HG02763 (cell line): ENCODE data around the gene ATP6V1B1.

Experiments used
- ATAC-seq: cut with Tn5 transposase; IDR thresholded peaks from one replicate; pipeline ENCODE4 v1.9.1; 2021; ENCODE audit warnings: mild to moderate bottlenecking, moderate library complexity; ENCODE audit not compliant: unreplicated experiment

Gene ATP6V1B1

GRCh38 chr2:70926042-70926441 lies 9.7 kb upstream of the ATP6V1B1 start:
- ATAC-seq: no peak

GRCh38 chr2:70927138-70927537 lies 8.6 kb upstream of the ATP6V1B1 start:
- ATAC-seq: no peak

GRCh38 chr2:70927641-70928040 lies 8.1 kb upstream of the ATP6V1B1 start:
- ATAC-seq: no peak

GRCh38 chr2:70928366-70928765 lies 7.3 kb upstream of the ATP6V1B1 start:
- no peak for ATAC-seq

- no peak for ATAC-seq
Observed at GRCh38 chr2:70930371-70931329, 5.0 kb upstream of the ATP6V1B1 start.

- no peak for ATAC-seq
Observed at GRCh38 chr2:70931376-70932000, 4.2 kb upstream of the ATP6V1B1 start.

GRCh38 chr2:70932631-70933230 lies 3.0 kb upstream of the ATP6V1B1 start:
- ATAC-seq: no peak

GRCh38 chr2:70934981-70935380 lies 719 bp upstream of the ATP6V1B1 start:
- ATAC-seq: no peak

- ATAC-seq: no peak
Observed at GRCh38 chr2:70936165-70936978, 672 bp downstream of the ATP6V1B1 start.

- ATAC-seq: no peak
Observed at GRCh38 chr2:70936979-70937811, 1.5 kb downstream of the ATP6V1B1 start.

GRCh38 chr2:70937866-70938585 lies 2.3 kb downstream of the ATP6V1B1 start:
- ATAC-seq: no peak

- ATAC-seq: no peak
Observed at GRCh38 chr2:70938586-70938950, 2.9 kb downstream of the ATP6V1B1 start.

- ATAC-seq: no peak
Observed at GRCh38 chr2:70939001-70939838, 3.5 kb downstream of the ATP6V1B1 start.

- ATAC-seq: no peak
Observed at GRCh38 chr2:70939839-70940580, 4.3 kb downstream of the ATP6V1B1 start.

GRCh38 chr2:70941186-70941585 lies 5.5 kb downstream of the ATP6V1B1 start:
- no peak for ATAC-seq

GRCh38 chr2:70941701-70942100 lies 6.0 kb downstream of the ATP6V1B1 start:
- ATAC-seq: no peak

- ATAC-seq: no peak
Observed at GRCh38 chr2:70942396-70943204, 6.9 kb downstream of the ATP6V1B1 start.
